Measurements from ENCODE around the gene GLIS2.

The GLIS2 gene

GRCh38 chr16:4371357-4372000, 55.6 kb downstream of the GLIS2 start, which contains the start of gene VASN:
VASN (plus strand) TSS chr16:4371848; CDS start chr16:4380878, 9,030 bp downstream.
- CTCF ChIA-PET: interaction anchor here (0.7 to 3.3 kb wide), 3 partner anchors 12 to 57 kb away, joined by 3 to 32 read pairs (median 9); no protein-coding TSS in a partner anchor

GRCh38 chr16:4372001-4372577, 56.2 kb downstream of the GLIS2 start:
- H3K27ac ChIP-seq (ENCODE audit: extremely low read depth, low read depth, low read length): no peak overlapping the region; the same call in 1 of the 2 replicates
- H3K9me3 ChIP-seq (ENCODE audit: control insufficient read depth, insufficient read depth, low read depth, low read length): no peaks in the 10 kb centered on the region
- H3K4me3 ChIP-seq (ENCODE audit: low read depth, low read length): peak overlapping the region; percentile 45
- ChIA-PET POLR2A (interaction anchor here (0.5 kb wide), 1 partner anchor 705 kb away, joined by 4 read pairs; no protein-coding TSS in a partner anchor), CTCF (no interaction called here)
- H3K36me3 ChIP-seq (ENCODE audit: control insufficient read depth in 2 of 2, insufficient read depth in 1 of 2, low read length in 2 of 2): no peaks in the 10 kb centered on the region; a peak in 1 of 3 replicates
- peaks cover 21% of the 10 kb centered on the region for H3K4me1 ChIP-seq (ENCODE audit: control insufficient read depth, insufficient read depth, low read length)
- no peak for TF ChIP-seq ZNF654 (tag by site-specific recombination; IDR thresholded peaks at IDR 0.05; ENCODE audit: low read depth)
- no peak for TF ChIP-seq ZNF10 (tag by site-specific recombination; IDR thresholded peaks at IDR 0.05)
- TF ChIP-seq ZNF596 (tag by site-specific recombination; IDR thresholded peaks at IDR 0.05): no peak
- TF ChIP-seq ZNF837 (tag by site-specific recombination; IDR thresholded peaks at IDR 0.05): no peak
- no peak for TF ChIP-seq ZNF18 (tag by site-specific recombination; IDR thresholded peaks at IDR 0.05)
- no peak for TF ChIP-seq ZNF19 (tag by site-specific recombination; IDR thresholded peaks at IDR 0.05; ENCODE audit: low read depth)
- no peak for TF ChIP-seq TRIM28 (IDR thresholded peaks at IDR 0.05; ENCODE audit: borderline replicate concordance, low read length)
- TF ChIP-seq KLF8 (tag by site-specific recombination; IDR thresholded peaks at IDR 0.05): peak; percentile 15; the same call in 1 of the 2 replicates
- TF ChIP-seq GLI4 (tag by site-specific recombination; IDR thresholded peaks at IDR 0.05): no peak
- peak; percentile 61 for TF ChIP-seq GLIS1 (tag by site-specific recombination; IDR thresholded peaks at IDR 0.05)
- TF ChIP-seq ZNF580 (tag by site-specific recombination; IDR thresholded peaks at IDR 0.05): no peak
- TF ChIP-seq, protein P1, sequence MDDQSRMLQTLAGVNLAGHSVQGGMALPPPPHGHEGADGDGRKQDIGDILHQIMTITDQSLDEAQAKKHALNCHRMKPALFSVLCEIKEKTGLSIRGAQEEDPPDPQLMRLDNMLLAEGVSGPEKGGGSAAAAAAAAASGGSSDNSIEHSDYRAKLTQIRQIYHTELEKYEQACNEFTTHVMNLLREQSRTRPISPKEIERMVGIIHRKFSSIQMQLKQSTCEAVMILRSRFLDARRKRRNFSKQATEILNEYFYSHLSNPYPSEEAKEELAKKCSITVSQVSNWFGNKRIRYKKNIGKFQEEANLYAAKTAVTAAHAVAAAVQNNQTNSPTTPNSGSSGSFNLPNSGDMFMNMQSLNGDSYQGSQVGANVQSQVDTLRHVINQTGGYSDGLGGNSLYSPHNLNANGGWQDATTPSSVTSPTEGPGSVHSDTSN (CRISPR knock-in tag; IDR thresholded peaks at IDR 0.05): no peak
- no peak for TF ChIP-seq MZF1 (tag by site-specific recombination; IDR thresholded peaks at IDR 0.05; ENCODE audit: borderline replicate concordance)
- TF ChIP-seq ZBTB17 (tag by site-specific recombination; IDR thresholded peaks at IDR 0.05): no peak
- no peak for TF ChIP-seq ZNF621 (tag by site-specific recombination; IDR thresholded peaks at IDR 0.05)
- peak; percentile 48 for TF ChIP-seq ZIC2 (tag by site-specific recombination; IDR thresholded peaks at IDR 0.05)

More at GRCh38 chr16:4371357-4372000, 55.6 kb downstream of the GLIS2 start, which contains the start of gene VASN:
- TF ChIP-seq ZNF157 (tag by site-specific recombination; IDR thresholded peaks at IDR 0.05): no peak
- TF ChIP-seq SP2 (tag by site-specific recombination; IDR thresholded peaks at IDR 0.05): peak; percentile 66
- TF ChIP-seq ZBTB20 (tag by site-specific recombination; IDR thresholded peaks at IDR 0.05): 0 out of 2 replicates have a peak, but pooled peaks have one; percentile 7
- TF ChIP-seq KLF10 (tag by site-specific recombination; IDR thresholded peaks at IDR 0.05): peak; percentile 83
- peak; percentile 82 for TF ChIP-seq KLF9 (tag by site-specific recombination; IDR thresholded peaks at IDR 0.05; ENCODE audit: low read depth)
- TF ChIP-seq, protein P2, sequence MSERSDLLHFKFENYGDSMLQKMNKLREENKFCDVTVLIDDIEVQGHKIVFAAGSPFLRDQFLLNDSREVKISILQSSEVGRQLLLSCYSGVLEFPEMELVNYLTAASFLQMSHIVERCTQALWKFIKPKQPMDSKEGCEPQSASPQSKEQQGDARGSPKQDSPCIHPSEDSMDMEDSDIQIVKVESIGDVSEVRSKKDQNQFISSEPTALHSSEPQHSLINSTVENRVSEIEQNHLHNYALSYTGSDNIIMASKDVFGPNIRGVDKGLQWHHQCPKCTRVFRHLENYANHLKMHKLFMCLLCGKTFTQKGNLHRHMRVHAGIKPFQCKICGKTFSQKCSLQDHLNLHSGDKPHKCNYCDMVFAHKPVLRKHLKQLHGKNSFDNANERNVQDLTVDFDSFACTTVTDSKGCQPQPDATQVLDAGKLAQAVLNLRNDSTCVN (tag by site-specific recombination; optimal IDR thresholded peaks at IDR 0.05): peak; percentile 65
- no peak for TF ChIP-seq TSHZ1 (tag by site-specific recombination; IDR thresholded peaks at IDR 0.05; ENCODE audit: borderline replicate concordance)
- peak; percentile 87 for TF ChIP-seq SP3 (tag by site-specific recombination; IDR thresholded peaks at IDR 0.05)
- TF ChIP-seq MYNN (tag by site-specific recombination; IDR thresholded peaks at IDR 0.05; ENCODE audit: borderline replicate concordance): peak; percentile 61; the same call in 1 of the 2 replicates
- TF ChIP-seq ZNF184 (tag by site-specific recombination; IDR thresholded peaks at IDR 0.05): no peak
- 0 out of 2 replicates have a peak, but pooled peaks have one; percentile 6 for TF ChIP-seq GLIS1 (tag by site-specific recombination; IDR thresholded peaks at IDR 0.05)
- peak; percentile 38 for TF ChIP-seq GLIS2 (tag by site-specific recombination; IDR thresholded peaks at IDR 0.05)
- H3K9me3 ChIP-seq (ENCODE audit: control insufficient read depth, insufficient read depth, low read depth, low read length): no peaks in the 10 kb centered on the region
- POLR2A ChIA-PET: no interaction called here
- H3K27ac ChIP-seq (ENCODE audit: extremely low read depth, low read depth, low read length): no peak within 1 kb of the TSS; the same call in 1 of the 2 replicates
- H3K4me3 ChIP-seq (ENCODE audit: low read depth, low read length): peak within 1 kb of the TSS; percentile 45
- H3K36me3 ChIP-seq (ENCODE audit: control insufficient read depth in 2 of 2, insufficient read depth in 1 of 2, low read length in 2 of 2): no peaks in the 10 kb centered on the region; a peak in 1 of 3 replicates
- peaks cover 21% of the 10 kb centered on the region for H3K4me1 ChIP-seq (ENCODE audit: control insufficient read depth, insufficient read depth, low read length)
